ENCODE measurements around the gene EXOC3L4.

The EXOC3L4 gene

DNA sequence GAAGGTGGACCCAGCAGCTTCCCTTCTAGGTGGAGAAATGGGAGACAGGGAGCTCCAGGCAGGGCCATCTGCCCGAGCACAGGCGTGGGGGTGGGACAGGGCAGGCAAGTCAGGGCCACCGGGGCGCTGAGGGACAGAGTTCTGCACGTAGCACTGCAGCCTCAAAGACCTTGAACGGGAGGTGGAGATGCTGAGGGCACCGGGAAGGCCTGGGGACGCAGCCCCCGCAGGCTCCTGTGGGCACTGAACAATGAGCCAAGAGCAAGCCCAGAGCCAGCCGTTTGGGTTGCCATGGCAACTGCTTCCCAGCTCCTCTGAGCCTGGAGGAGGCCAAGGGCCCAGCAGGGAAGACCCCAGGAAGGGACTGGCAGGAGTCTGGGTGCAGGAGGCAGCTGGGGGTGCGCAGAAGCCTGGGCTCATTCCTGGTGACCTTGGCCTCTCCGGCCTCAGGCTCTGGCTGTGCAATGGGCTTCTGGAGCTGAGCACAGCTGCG is 7.1 kb upstream of the EXOC3L4 start:
- DNase-seq (ENCODE audit: low read depth) = no peak
- TF ChIP-seq, protein P1, sequence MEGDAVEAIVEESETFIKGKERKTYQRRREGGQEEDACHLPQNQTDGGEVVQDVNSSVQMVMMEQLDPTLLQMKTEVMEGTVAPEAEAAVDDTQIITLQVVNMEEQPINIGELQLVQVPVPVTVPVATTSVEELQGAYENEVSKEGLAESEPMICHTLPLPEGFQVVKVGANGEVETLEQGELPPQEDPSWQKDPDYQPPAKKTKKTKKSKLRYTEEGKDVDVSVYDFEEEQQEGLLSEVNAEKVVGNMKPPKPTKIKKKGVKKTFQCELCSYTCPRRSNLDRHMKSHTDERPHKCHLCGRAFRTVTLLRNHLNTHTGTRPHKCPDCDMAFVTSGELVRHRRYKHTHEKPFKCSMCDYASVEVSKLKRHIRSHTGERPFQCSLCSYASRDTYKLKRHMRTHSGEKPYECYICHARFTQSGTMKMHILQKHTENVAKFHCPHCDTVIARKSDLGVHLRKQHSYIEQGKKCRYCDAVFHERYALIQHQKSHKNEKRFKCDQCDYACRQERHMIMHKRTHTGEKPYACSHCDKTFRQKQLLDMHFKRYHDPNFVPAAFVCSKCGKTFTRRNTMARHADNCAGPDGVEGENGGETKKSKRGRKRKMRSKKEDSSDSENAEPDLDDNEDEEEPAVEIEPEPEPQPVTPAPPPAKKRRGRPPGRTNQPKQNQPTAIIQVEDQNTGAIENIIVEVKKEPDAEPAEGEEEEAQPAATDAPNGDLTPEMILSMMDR (IDR thresholded peaks at IDR 0.05; ENCODE audit: control insufficient read depth, extremely low read depth, insufficient read depth) = no peak
- no peak overlapping the region for H3K4me3 ChIP-seq (ENCODE audit: low read depth, low read length)

DNA sequence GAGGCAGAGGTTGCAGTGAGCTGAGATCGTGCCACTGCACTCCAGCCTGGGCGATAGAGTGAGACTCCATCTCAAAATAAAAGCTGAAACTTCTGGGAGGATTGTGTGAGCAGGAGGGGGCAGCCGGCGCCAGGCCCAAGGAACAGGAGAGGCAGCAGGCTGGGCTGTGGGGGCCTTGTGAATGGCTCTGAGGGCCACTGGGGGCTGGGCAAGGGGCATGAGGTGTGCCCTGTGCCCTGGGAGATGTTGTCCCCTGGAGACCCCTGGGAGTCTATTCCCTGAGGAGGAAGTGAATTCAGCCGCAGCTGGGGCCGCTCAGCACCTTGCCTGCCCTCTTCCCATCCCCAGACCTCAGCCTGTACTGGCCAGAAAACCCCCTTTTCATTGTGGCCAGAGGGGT is 5.6 kb upstream of the EXOC3L4 start:
- no peak for DNase-seq (ENCODE audit: low read depth)
- H3K4me3 ChIP-seq (ENCODE audit: low read depth, low read length) = no peak overlapping the region
- TF ChIP-seq, protein P1 (IDR thresholded peaks at IDR 0.05; ENCODE audit: control insufficient read depth, extremely low read depth, insufficient read depth) = no peak

- TF ChIP-seq, protein P1 (IDR thresholded peaks at IDR 0.05; ENCODE audit: control insufficient read depth, extremely low read depth, insufficient read depth) = no peak
- no peak overlapping the region for H3K4me3 ChIP-seq (ENCODE audit: low read depth, low read length)
- no peak for DNase-seq (ENCODE audit: low read depth)
Observed at GRCh38 chr14:103089386-103090335, 4.9 kb upstream of the EXOC3L4 start.

GRCh38 chr14:103090481-103091020 is 4.0 kb upstream of the EXOC3L4 start:
- TF ChIP-seq, protein P1 (IDR thresholded peaks at IDR 0.05; ENCODE audit: control insufficient read depth, extremely low read depth, insufficient read depth) = no peak
- no peak for DNase-seq (ENCODE audit: low read depth)
- H3K4me3 ChIP-seq (ENCODE audit: low read depth, low read length) = no peak overlapping the region

- no peak for DNase-seq (ENCODE audit: low read depth)
- H3K4me3 ChIP-seq (ENCODE audit: low read depth, low read length) = no peak overlapping the region
- TF ChIP-seq, protein P1 (IDR thresholded peaks at IDR 0.05; ENCODE audit: control insufficient read depth, extremely low read depth, insufficient read depth) = no peak
Observed at GRCh38 chr14:103091041-103091882, 3.3 kb upstream of the EXOC3L4 start.

- no peak for DNase-seq (ENCODE audit: low read depth)
- TF ChIP-seq, protein P1 (IDR thresholded peaks at IDR 0.05; ENCODE audit: control insufficient read depth, extremely low read depth, insufficient read depth) = no peak
- H3K4me3 ChIP-seq (ENCODE audit: low read depth, low read length) = no peak overlapping the region
Observed at GRCh38 chr14:103091883-103092222, 2.7 kb upstream of the EXOC3L4 start.
